Choroid plexus epithelial cell (primary cell): ENCODE measurements around the gene LDHAL6B.

Experiments used
- DNase-seq: peaks from one replicate; pipeline ENCODE4 v3.0.0-alpha.2; 2010; ENCODE audit warnings: low read depth
- H3K4me3 ChIP-seq: 2 replicates; pipeline ENCODE4 v1.5.1; 2011; ENCODE audit warnings: low read depth, mild to moderate bottlenecking, control low read depth, low read length, moderate library complexity
- TF ChIP-seq, protein P1 (sequence below): conservative IDR thresholded peaks from 2 replicates; pipeline ENCODE4 v1.5.1; 2011; ENCODE audit warnings: low read depth, mild to moderate bottlenecking, control low read depth, inconsistent platforms, low read length, moderate library complexity

The LDHAL6B gene

DNA sequence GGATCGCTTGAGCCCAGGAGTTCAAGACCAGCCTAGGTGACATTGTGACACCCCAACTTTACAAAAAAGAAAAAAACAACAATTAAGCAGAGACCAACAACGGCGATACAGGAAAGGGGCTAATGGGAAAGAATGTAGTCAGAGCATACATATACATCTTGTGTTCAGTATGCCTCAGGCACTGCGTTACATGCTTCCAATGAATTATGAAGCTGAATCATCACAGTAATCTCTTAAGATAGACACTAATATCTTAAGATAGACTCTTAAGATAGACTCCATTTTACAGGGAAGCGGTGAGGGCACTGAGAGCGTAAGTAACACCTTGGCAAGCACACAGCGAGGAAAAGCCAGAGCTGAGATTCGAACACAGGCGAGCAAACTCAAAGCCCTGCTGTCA, 6.1 kb upstream of the LDHAL6B start:
- TF ChIP-seq, protein P1, sequence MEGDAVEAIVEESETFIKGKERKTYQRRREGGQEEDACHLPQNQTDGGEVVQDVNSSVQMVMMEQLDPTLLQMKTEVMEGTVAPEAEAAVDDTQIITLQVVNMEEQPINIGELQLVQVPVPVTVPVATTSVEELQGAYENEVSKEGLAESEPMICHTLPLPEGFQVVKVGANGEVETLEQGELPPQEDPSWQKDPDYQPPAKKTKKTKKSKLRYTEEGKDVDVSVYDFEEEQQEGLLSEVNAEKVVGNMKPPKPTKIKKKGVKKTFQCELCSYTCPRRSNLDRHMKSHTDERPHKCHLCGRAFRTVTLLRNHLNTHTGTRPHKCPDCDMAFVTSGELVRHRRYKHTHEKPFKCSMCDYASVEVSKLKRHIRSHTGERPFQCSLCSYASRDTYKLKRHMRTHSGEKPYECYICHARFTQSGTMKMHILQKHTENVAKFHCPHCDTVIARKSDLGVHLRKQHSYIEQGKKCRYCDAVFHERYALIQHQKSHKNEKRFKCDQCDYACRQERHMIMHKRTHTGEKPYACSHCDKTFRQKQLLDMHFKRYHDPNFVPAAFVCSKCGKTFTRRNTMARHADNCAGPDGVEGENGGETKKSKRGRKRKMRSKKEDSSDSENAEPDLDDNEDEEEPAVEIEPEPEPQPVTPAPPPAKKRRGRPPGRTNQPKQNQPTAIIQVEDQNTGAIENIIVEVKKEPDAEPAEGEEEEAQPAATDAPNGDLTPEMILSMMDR: no peak
- DNase-seq: no peak
- H3K4me3 ChIP-seq: no peak overlapping the region

DNA sequence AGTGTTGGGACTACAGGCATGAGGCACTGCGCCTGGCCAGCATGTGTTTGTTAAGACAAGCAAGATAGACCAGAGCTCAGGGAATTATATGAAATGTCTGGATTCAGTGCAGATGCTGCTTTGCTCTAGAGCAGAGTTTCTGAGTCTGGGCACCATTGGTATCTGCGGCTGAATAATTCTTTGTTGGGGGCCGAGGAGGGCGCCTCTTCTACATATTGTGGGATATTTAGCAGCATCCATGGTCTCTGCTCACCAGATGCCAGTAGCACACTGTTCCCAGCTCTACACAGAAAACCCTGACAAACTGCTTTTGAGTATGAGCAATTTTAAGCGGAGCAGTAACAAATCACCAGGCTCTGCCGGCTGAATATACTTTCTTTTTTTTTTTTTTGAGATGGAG, 3.6 kb upstream of the LDHAL6B start:
- H3K4me3 ChIP-seq: no peak overlapping the region
- no peak for DNase-seq
- TF ChIP-seq, protein P1: no peak

DNA sequence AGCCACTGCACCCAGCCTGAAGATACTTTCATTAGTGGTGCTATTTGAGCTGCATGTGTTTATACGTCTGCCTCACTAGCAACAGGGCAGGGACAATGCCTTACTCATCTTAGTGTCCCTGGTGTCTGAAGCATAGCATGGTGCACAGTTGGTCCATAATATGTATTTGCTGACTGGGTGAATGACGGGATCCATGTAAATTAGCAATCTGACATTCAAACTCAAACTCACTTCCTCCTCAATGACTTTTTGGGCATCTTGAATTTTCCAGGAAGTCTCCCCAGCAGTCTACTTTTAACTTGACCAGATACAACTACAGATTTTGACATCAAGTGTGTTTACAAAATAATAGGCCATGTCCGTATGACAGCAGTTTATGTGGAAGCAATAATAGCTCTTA, 3.0 kb upstream of the LDHAL6B start:
- TF ChIP-seq, protein P1: no peak
- no peak for DNase-seq
- no peak overlapping the region for H3K4me3 ChIP-seq

DNA sequence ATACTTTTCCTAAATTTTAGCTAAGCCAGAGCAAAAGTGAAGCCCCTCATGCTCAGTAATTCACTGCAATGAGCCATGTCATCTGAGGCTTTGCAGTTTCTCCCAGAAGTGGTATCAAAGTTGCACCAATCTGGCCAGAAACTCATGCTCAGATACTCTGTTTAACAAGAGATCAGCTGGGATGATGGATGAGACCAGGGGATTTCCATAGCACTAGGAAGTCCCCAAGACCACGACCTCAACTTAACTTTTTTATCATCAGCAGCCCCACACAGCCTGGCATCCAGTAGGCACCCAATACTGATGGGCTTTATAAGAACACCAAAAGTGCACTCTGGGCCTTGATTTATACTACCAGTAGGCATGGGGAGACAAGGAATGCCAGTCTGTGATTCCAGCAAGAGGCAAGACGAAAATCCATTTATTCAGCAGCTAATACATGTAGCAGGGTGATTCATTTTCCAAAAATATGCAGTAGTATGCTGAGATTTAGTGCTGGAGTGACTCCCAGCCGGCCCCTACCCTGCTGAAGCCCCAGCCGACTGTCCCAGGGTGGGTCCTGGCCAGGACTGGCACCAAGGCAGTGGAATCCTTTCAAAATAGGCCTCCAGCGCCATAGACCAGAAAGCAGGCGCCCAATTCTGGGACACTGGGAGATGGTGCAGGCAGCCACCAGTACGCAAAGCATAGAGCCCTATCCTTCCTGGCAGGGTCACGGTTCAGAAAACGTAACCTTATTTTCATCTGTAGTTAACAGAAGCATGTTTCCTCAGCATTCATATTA, 612 bp upstream of the LDHAL6B start:
- no peak for DNase-seq
- H3K4me3 ChIP-seq: no peak overlapping the region
- TF ChIP-seq, protein P1: no peak

DNA sequence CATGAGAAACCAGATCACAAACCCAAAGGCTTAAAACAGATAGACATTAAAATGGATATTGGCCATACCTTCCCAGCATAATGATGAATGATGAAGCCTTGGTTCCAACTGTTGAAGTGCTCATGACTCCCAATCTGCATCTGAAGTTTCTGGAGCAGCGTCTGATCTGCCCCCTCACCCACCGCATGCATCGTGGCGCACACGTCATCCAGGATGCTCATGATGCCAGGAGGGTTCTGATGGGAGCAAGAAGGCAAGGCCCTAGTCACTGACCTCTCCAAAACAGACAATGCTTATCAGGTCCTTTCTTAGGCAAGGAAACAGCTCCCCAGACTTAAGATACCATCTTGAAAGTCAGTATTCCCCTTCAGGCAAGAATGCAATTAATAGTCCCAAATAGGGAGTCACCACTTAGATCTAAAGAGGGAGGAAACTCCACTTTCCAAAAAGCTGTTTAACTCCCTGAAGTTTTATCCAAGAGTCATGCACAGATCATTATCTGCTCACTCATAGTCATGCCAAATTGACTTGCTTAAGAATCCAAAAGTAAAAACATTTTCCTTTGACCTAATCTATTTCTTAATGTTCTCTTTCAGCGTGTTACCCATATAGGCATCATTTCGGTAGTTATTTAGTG, 2.1 kb downstream of the LDHAL6B start:
- DNase-seq: no peak
- no peak overlapping the region for H3K4me3 ChIP-seq
- TF ChIP-seq, protein P1: no peak

DNA sequence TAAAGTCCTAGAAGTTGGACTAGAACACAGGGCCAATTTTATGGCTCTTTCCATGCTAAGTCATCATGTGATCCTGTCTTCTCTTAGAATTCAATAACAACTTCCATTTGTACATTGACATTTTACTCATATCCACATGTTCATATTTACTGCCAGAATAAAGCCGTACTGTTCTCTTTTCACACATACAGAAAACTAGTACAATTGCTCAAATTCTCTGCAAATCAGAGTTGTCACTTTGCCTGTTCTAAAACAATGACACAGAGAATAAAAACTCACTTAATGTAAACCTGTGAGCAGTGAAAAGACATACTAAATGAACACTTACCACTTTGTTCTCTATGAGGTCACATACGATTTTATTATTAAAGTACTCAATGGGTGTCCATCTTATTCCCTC, 3.5 kb downstream of the LDHAL6B start:
- H3K4me3 ChIP-seq: no peak overlapping the region
- no peak for DNase-seq
- TF ChIP-seq, protein P1: no peak

DNA sequence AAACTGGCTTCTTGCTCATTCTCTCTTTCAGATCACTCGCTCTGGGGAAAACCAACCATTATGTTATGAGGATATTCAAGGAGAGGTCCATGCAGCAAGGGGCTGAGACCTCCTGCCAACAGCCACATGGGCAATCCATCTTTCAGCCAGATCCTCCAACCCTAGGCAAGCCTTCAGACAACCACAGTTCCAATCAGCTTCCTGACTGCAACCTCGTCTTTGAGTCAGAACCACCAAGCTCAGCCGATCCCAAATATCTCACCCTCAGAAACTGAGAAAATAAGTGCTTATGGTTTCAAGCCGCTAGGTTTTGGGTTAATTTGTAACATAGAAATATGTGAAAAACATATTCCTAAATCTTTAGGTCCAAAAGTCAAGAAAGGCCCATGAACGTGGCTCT, 10.3 kb downstream of the LDHAL6B start:
- TF ChIP-seq, protein P1: no peak
- DNase-seq: no peak
- no peak overlapping the region for H3K4me3 ChIP-seq
